Breast epithelium (tissue), 3 donors: Measurements from ENCODE around the gene KIF12.

Experiments
- CTCF ChIP-seq, 3 donors: fragments of 450-650 bp; IDR thresholded peaks; one replicate each; pipeline ENCODE4 v1.5.1; 2016 to 2017; ENCODE audit warnings: antibody characterized with exemption in 3 of 3, mild to moderate bottlenecking in 3 of 3, moderate library complexity in 3 of 3
- POLR2A ChIP-seq: fragments of 450-650 bp; IDR thresholded peaks from one replicate; pipeline ENCODE4 v1.6.1; 2016; ENCODE audit warnings: antibody characterized with exemption, mild to moderate bottlenecking, moderate library complexity
- POLR2AphosphoS5 ChIP-seq, 3 donors: sonication (generic); formaldehyde crosslinking; IDR thresholded peaks; one replicate each; pipeline ENCODE4 v1.6.1; 2017; ENCODE audit warnings: antibody characterized with exemption in 3 of 3

GRCh38 chr9:114069476-114070187 lies 29.5 kb downstream of the KIF12 start:
- no peak for TF ChIP-seq CTCF (IDR thresholded peaks at IDR 0.05)
- TF ChIP-seq POLR2A = no peak
- no peak for TF ChIP-seq POLR2AphosphoS5 (IDR thresholded peaks at IDR 0.05)
